Thyroid gland (tissue), 4 donors: ENCODE measurements around the gene MRPL3. TPM values are rescaled to one million over a fixed set of nuclear protein-coding genes. Genes with fewer than 3 reads are reported as not detected.

ENCODE experiments used
- DNase-seq, 2 donors: peaks; one replicate each; pipeline ENCODE4 v3.0.0-alpha.2; 2019
- H3K27ac ChIP-seq, 3 donors: fragments of 200-600 bp; sonication (generic); 1 replicate in 2 of 3; 2 replicates in 1 of 3; pipeline ENCODE4 v1.5.1; 2016 to 2019; ENCODE audit warnings: mild to moderate bottlenecking in 1 of 3, moderate library complexity in 1 of 3
- H3K27me3 ChIP-seq: fragments of 200-600 bp; sonication (generic); one replicate; pipeline ENCODE4 v1.5.1; 2019
- H3K36me3 ChIP-seq, 2 donors: fragments of 200-600 bp; sonication (generic); one replicate each; pipeline ENCODE4 v1.5.1; 2016 to 2019
- H3K4me1 ChIP-seq, 2 donors: fragments of 200-600 bp; sonication (generic); one replicate each; pipeline ENCODE4 v1.5.1; 2017 to 2019
- H3K4me3 ChIP-seq, 3 donors: fragments of 200-600 bp; sonication (generic); replicated peaks in 1 of 3; 1 replicate in 2 of 3; 2 replicates in 1 of 3; pipeline ENCODE4 v1.5.1; 2016; ENCODE audit warnings: mild to moderate bottlenecking in 1 of 3
- H3K9me3 ChIP-seq: fragments of 200-600 bp; sonication (generic); one replicate; pipeline ENCODE4 v1.5.1; 2017
- CTCF ChIP-seq, 6 experiments: fragments of 200-600 bp in 3 of 6; fragments of 450-650 bp in 3 of 6; sonication (generic) in 3 of 6; IDR thresholded peaks; one replicate each; pipeline ENCODE4 v1.5.1; 2016 to 2019; ENCODE audit warnings: antibody characterized with exemption in 6 of 6, mild to moderate bottlenecking in 2 of 6, inconsistent platforms in 1 of 6, moderate library complexity in 1 of 6
- POLR2A ChIP-seq, 2 donors: fragments of 450-650 bp; IDR thresholded peaks; one replicate each; pipeline ENCODE4 v1.6.1; 2017; ENCODE audit warnings: antibody characterized with exemption in 2 of 2, mild to moderate bottlenecking in 2 of 2, moderate library complexity in 1 of 2
- WGBS, 2 donors: methylation state at CpG; one replicate each; pipeline ENCODE4 v1.1.5; 2017; 5-methylcytosine and 5-hydroxymethylcytosine counted together
- intact Hi-C: fragments of 100-400 bp; cut with DNase I; formaldehyde crosslinking; loops from one replicate; pipeline ENCODE4 v1.15.1; 2023
- total RNA-seq, 4 donors: library from RNA; depleted of rRNA; stranded (reverse); fragments of >200 nt; gene quantifications; one replicate each; pipeline ENCODE4 v1.2.3, GENCODE V29; 2016

The MRPL3 gene
- total RNA-seq, result 100 to 1,000 TPM in 3 of 4 donors, 10 to 100 TPM in 1; 96.6 to 128 (median 111) TPM

- Histone ChIP-seq H3K4me1 (peaks cover 15% of the 10 kb centered on the region in 2 donors), H3K27me3 (no peaks in the 10 kb centered on the region), H3K27ac (peak within 1 kb of the TSS in 2 of 3 donors; percentile 62 to 66), H3K36me3 (peaks cover 5 to 9% of the 10 kb centered on the region in 2 donors), H3K9me3 (no peaks in the 10 kb centered on the region), H3K4me3 (peak within 1 kb of the TSS; percentile 33 to 90 (median 68))
- TF ChIP-seq CTCF (IDR thresholded peaks at IDR 0.05) (no peak), POLR2A (IDR thresholded peaks at IDR 0.05) (peak in 1 of 2 donors; percentile 55)
- peak; percentile 83 to 85 for DNase-seq
- 3 to 5% methylated on average over 33 to 39 of the region's 47 CpGs for WGBS, 2 donors
- intact Hi-C loops, result loop anchor here (10.0 kb wide), 2 partner anchors 118 to 268 kb away; partner anchors contain the start of gene NUDT16
These were observed at the start of gene MRPL3 for GRCh38 chr3:131502530-131503319. Gene MRPL3, minus strand, starts transcription at chr3:131502971. Its CDS starts 150 bp downstream, at chr3:131502821.

GRCh38 chr3:131551761-131552160, 49.0 kb upstream of the MRPL3 start:
- no peaks in the 10 kb centered on the region for H3K36me3 ChIP-seq
- peak; percentile 31 to 46 for DNase-seq
- intact Hi-C loops, result no loop called here
- TF ChIP-seq CTCF (IDR thresholded peaks at IDR 0.05), result no peak
- no peak for TF ChIP-seq POLR2A (IDR thresholded peaks at IDR 0.05)
- no peak overlapping the region for H3K27ac ChIP-seq
- H3K27me3 ChIP-seq, result no peaks in the 10 kb centered on the region
- WGBS, 2 donors, result 35 to 46% methylated on average over 4 of the region's 4 CpGs
- no peaks in the 10 kb centered on the region for H3K9me3 ChIP-seq
- no peak overlapping the region for H3K4me3 ChIP-seq
- H3K4me1 ChIP-seq, result no peaks in the 10 kb centered on the region

GRCh38 chr3:131550562-131551465, 48.0 kb upstream of the MRPL3 start:
- no peaks in the 10 kb centered on the region for H3K4me1 ChIP-seq
- intact Hi-C loops, result no loop called here
- no peaks in the 10 kb centered on the region for H3K9me3 ChIP-seq
- no peaks in the 10 kb centered on the region for H3K27me3 ChIP-seq
- H3K4me3 ChIP-seq, result no peak overlapping the region
- no peak overlapping the region for H3K27ac ChIP-seq
- WGBS, 2 donors, result 76 to 79% methylated on average over 4 of the region's 4 CpGs
- no peak for DNase-seq
- H3K36me3 ChIP-seq, result no peaks in the 10 kb centered on the region
- TF ChIP-seq POLR2A (IDR thresholded peaks at IDR 0.05) (no peak), CTCF (IDR thresholded peaks at IDR 0.05) (no peak)

GRCh38 chr3:131549340-131549739, 46.6 kb upstream of the MRPL3 start:
- intact Hi-C loops, result no loop called here
- no peak for DNase-seq
- H3K4me1 ChIP-seq, result no peaks in the 10 kb centered on the region
- H3K27me3 ChIP-seq, result no peaks in the 10 kb centered on the region
- H3K27ac ChIP-seq, result no peak overlapping the region
- no peak overlapping the region for H3K4me3 ChIP-seq
- 93 to 100% methylated on average over 1 of the region's 1 CpG for WGBS, 2 donors
- TF ChIP-seq POLR2A (IDR thresholded peaks at IDR 0.05) (no peak), CTCF (IDR thresholded peaks at IDR 0.05) (peak in 1 of 6 experiments; percentile 16)
- H3K9me3 ChIP-seq, result no peaks in the 10 kb centered on the region
- no peaks in the 10 kb centered on the region for H3K36me3 ChIP-seq
